ENCODE measurements around the gene HPCA. TPM values are rescaled to one million over a fixed set of nuclear protein-coding genes. Genes with fewer than 3 reads are reported as not detected.

HPCA gene
- total and polyA plus RNA-seq, 2 of the 13 experiments (the other 11 are each of a cell fraction or from before 2014, with no cell fraction given), result not detected

GRCh38 chr1:32876341-32877210 lies 9.7 kb upstream of the HPCA start (continued):
- TF ChIP-seq LCORL (IDR thresholded peaks at IDR 0.05) (no peak), LCORL (CRISPR knock-in tag; IDR thresholded peaks at IDR 0.05) (peak; percentile 23; the same call in 1 of the 2 replicates), RCOR2 (CRISPR knock-in tag; IDR thresholded peaks at IDR 0.05) (no peak), ZSCAN30 (CRISPR knock-in tag; IDR thresholded peaks at IDR 0.05) (no peak), ZFP41 (CRISPR knock-in tag; IDR thresholded peaks at IDR 0.05; ENCODE audit: borderline replicate concordance) (no peak), ZNF737 (CRISPR knock-in tag; IDR thresholded peaks at IDR 0.05; ENCODE audit: borderline replicate concordance) (no peak), ZBTB44 (CRISPR knock-in tag; IDR thresholded peaks at IDR 0.05) (no peak), HNF1B (CRISPR knock-in tag; IDR thresholded peaks at IDR 0.05) (no peak), LBX2 (CRISPR knock-in tag; IDR thresholded peaks at IDR 0.05; ENCODE audit: borderline replicate concordance) (no peak), ZBTB1 (CRISPR knock-in tag; IDR thresholded peaks at IDR 0.05; ENCODE audit: borderline replicate concordance) (no peak), MIER2 (CRISPR knock-in tag; IDR thresholded peaks at IDR 0.05) (peak; percentile 77), KLF12 (CRISPR knock-in tag; IDR thresholded peaks at IDR 0.05; ENCODE audit: borderline replicate concordance) (no peak), ZBTB33 (CRISPR knock-in tag; IDR thresholded peaks at IDR 0.05) (no peak), NFIC (IDR thresholded peaks at IDR 0.05; ENCODE audit: low read length) (no peak), HIC2 (CRISPR knock-in tag; IDR thresholded peaks at IDR 0.05; ENCODE audit: low read depth) (peak; percentile 49; the same call in 1 of the 2 replicates), REXO4 (CRISPR knock-in tag; IDR thresholded peaks at IDR 0.05; ENCODE audit: borderline replicate concordance) (no peak), GABPB1 (CRISPR knock-in tag; IDR thresholded peaks at IDR 0.05) (peak; percentile 36; the same call in 1 of the 2 replicates), NFE2L2 (IDR thresholded peaks at IDR 0.05; ENCODE audit: low read length) (no peak), ZSCAN21 (CRISPR knock-in tag; IDR thresholded peaks at IDR 0.05; ENCODE audit: borderline replicate concordance) (no peak), BATF2 (CRISPR knock-in tag; IDR thresholded peaks at IDR 0.05) (no peak), ZFX (CRISPR knock-in tag; IDR thresholded peaks at IDR 0.05; ENCODE audit: low read depth) (no peak), MAFF (IDR thresholded peaks at IDR 0.05; ENCODE audit: low read depth, low read length) (no peak)
